Stimulated activated memory B cell treated with anti-CD40 and anti-IgM and Interleukin-4, amounts not matched to agents 10 μg/mL and 1 μg/mL and 100 μg/mL, for 72 hours (primary cell): ENCODE measurements around the gene HCFC1R1.
"Not testable (repeated sequence)": the region's sequence is repeated elsewhere in the genome, so short reads cannot be mapped to it uniquely, and the experiment has no call there.

Experiments used
- ATAC-seq: fragments of 150-1000 bp; cut with Tn5 transposase; 2 replicates; pipeline ENCODE4 v1.10.0; 2021
- H3K27ac Mint-ChIP-seq: one replicate; pipeline ENCODE4 v1.8.0; 2022; ENCODE audit warnings: mild to moderate bottlenecking, mixed read lengths
- H3K27me3 Mint-ChIP-seq: one replicate; pipeline ENCODE4 v1.8.0; 2022; ENCODE audit warnings: mixed read lengths
- H3K36me3 Mint-ChIP-seq: one replicate; pipeline ENCODE4 v1.8.0; 2022; ENCODE audit warnings: mixed read lengths
- H3K4me1 Mint-ChIP-seq: one replicate; pipeline ENCODE4 v1.8.0; 2022; ENCODE audit warnings: mixed read lengths
- H3K4me3 Mint-ChIP-seq: one replicate; pipeline ENCODE4 v1.8.0; 2022; ENCODE audit warnings: mild to moderate bottlenecking, moderate library complexity, mixed read lengths
- H3K9me3 Mint-ChIP-seq: one replicate; pipeline ENCODE4 v1.8.0; 2022; ENCODE audit warnings: mixed read lengths

Gene HCFC1R1

GRCh38 chr16:3023669-3024478 lies at the start of gene HCFC1R1, which contains the start of gene THOC6:
Gene HCFC1R1, minus strand, starts transcription at chr16:3023942. Its CDS starts 1 bp downstream, at chr16:3023941.
Gene THOC6, plus strand, starts transcription at chr16:3024035. Its CDS starts 292 bp downstream, at chr16:3024327.
- Mint-ChIP-seq H3K4me1 (peaks cover 73% of the 10 kb centered on the region), H3K36me3 (peaks cover 17% of the 10 kb centered on the region), H3K4me3 (peak within 1 kb of the TSS; percentile 81), H3K27me3 (peaks cover 10% of the 10 kb centered on the region), H3K27ac (peak within 1 kb of the TSS; percentile 83), H3K9me3 (no peaks in the 10 kb centered on the region)
- peak; percentile 90 for ATAC-seq

DNA sequence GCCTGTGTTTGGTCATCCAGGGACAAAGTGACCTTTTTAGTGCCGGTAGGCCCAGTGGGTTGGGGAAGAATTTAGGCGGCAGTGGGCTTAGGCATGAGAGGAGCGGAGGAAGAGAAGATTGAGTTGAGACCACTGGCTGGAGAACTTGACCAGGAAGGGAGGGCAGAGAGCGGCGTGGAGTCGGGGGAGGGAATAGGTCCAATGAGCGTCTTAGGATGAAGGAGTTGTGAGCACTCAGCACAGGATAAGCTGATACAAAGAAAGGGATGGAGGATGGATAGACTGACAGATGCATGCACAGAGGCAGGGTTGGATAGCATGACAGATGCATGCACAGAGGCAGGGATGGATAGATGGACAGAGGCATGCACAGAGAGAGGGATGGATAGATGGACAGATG lies 49.7 kb upstream of the HCFC1R1 start:
- H3K4me1 Mint-ChIP-seq: peaks cover 46% of the 10 kb centered on the region
- H3K27ac Mint-ChIP-seq: peak overlapping the region; percentile 88
- H3K27me3 Mint-ChIP-seq: no peaks in the 10 kb centered on the region
- no peaks in the 10 kb centered on the region for H3K36me3 Mint-ChIP-seq
- peak overlapping the region; percentile 11 for H3K4me3 Mint-ChIP-seq
- ATAC-seq: no peak
- H3K9me3 Mint-ChIP-seq: no peaks in the 10 kb centered on the region

GRCh38 chr16:3072576-3073263 lies 49.0 kb upstream of the HCFC1R1 start:
- H3K27me3 Mint-ChIP-seq, H3K4me3 Mint-ChIP-seq, H3K9me3 Mint-ChIP-seq, H3K36me3 Mint-ChIP-seq: not testable (repeated sequence)
- ATAC-seq: peak; percentile 21
- Mint-ChIP-seq H3K4me1 (peaks cover 46% of the 10 kb centered on the region), H3K27ac (peak overlapping the region; percentile 88)

- not testable (repeated sequence) for H3K36me3 Mint-ChIP-seq, ATAC-seq, H3K27me3 Mint-ChIP-seq, H3K4me3 Mint-ChIP-seq, H3K9me3 Mint-ChIP-seq
- Mint-ChIP-seq H3K27ac (peak overlapping the region; percentile 55), H3K4me1 (peaks cover 50% of the 10 kb centered on the region)
Measured at GRCh38 chr16:3072148-3072547, 48.4 kb upstream of the HCFC1R1 start.

DNA sequence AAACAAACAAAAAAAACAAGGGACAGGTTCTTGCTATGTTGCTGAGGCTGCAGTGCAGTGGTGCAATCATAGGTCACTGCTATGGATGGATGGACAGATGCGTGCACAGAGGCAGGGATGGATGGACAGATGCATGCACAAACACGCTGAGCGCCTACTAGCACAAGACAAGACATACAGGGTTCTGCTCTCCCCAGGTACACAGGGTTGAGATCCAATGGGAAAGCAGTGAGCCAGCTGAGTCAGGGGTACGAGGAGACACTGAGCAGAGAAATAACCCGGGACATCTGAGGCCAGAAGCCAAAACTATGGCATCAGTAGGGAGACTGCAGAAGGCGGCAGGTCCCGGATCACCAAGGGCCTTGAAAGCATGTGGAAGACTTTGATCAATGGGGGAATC lies 47.9 kb upstream of the HCFC1R1 start:
- H3K4me3 Mint-ChIP-seq: no peak overlapping the region
- H3K9me3 Mint-ChIP-seq: no peaks in the 10 kb centered on the region
- ATAC-seq: no peak
- H3K4me1 Mint-ChIP-seq: peaks cover 48% of the 10 kb centered on the region
- no peaks in the 10 kb centered on the region for H3K36me3 Mint-ChIP-seq
- no peaks in the 10 kb centered on the region for H3K27me3 Mint-ChIP-seq
- peak overlapping the region; percentile 55 for H3K27ac Mint-ChIP-seq

- Mint-ChIP-seq H3K36me3 (no peaks in the 10 kb centered on the region), H3K9me3 (no peaks in the 10 kb centered on the region), H3K27ac (no peak overlapping the region), H3K27me3 (peaks cover 2% of the 10 kb centered on the region), H3K4me1 (peaks cover 45% of the 10 kb centered on the region), H3K4me3 (no peak overlapping the region)
- ATAC-seq: no peak
Measured at GRCh38 chr16:3070608-3071111, 46.9 kb upstream of the HCFC1R1 start.

GRCh38 chr16:3069146-3069545 lies 45.4 kb upstream of the HCFC1R1 start:
- not testable (repeated sequence) for H3K36me3 Mint-ChIP-seq, H3K9me3 Mint-ChIP-seq, ATAC-seq, H3K27ac Mint-ChIP-seq, H3K4me3 Mint-ChIP-seq, H3K27me3 Mint-ChIP-seq
- H3K4me1 Mint-ChIP-seq: peaks cover 37% of the 10 kb centered on the region

GRCh38 chr16:3068487-3068886 lies 44.7 kb upstream of the HCFC1R1 start:
- Mint-ChIP-seq H3K27ac (peak overlapping the region; percentile 53), H3K36me3 (no peaks in the 10 kb centered on the region), H3K9me3 (no peaks in the 10 kb centered on the region), H3K4me1 (peaks cover 31% of the 10 kb centered on the region), H3K27me3 (peaks cover 8% of the 10 kb centered on the region), H3K4me3 (no peak overlapping the region)
- no peak for ATAC-seq

DNA sequence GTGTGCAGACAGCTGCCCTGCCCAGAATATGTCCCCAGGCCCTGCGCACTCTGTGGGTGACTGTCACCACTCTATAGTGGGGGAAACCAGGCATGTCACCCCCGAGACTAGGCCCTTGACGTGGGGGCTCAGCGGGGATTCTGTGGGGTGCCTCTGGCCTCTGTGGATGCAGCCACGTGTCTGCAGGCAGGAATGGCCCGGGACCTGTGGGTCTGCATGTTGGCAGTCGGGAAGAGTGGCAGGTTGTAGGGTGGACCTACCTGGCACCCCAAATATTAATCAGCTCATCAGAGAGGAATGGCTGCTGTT lies 42.7 kb upstream of the HCFC1R1 start:
- ATAC-seq: no peak
- no peak overlapping the region for H3K4me3 Mint-ChIP-seq
- no peak overlapping the region for H3K27ac Mint-ChIP-seq
- no peaks in the 10 kb centered on the region for H3K9me3 Mint-ChIP-seq
- peaks cover 18% of the 10 kb centered on the region for H3K4me1 Mint-ChIP-seq
- H3K36me3 Mint-ChIP-seq: no peaks in the 10 kb centered on the region
- H3K27me3 Mint-ChIP-seq: peaks cover 8% of the 10 kb centered on the region

DNA sequence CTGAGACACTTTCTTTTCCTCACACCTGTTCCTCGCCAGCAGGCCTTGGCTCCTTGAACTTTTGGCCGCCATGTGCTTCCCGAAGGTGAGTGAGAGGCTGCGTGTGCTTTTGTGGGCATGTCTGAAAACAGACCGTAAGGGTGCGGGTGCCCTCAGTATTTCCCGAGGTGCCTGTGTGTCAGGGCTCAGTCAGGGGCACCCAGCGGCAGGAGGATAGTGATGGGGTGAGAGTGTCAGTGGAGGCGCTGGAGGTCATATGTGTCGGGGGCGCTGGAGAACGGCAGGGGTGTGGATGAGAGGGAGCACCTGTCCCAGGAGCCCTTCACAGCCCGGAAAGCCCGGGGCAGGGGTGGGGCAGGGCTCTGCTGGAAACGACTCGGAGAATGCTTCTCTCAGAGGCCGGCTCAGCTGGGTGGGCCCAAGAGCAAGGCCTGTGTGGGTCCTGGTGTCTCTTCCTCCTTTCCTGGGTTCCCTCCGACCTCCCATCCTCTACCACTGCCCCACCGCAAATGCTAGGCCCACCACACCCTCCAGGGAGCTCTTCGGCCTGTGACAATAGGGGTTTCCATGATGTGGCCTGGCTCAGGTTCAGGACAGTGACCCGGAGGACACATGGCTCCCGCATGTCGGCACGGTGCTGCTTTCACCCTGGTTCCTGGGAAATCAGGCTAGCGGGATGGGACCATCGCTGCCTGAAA lies 42.1 kb upstream of the HCFC1R1 start:
- Mint-ChIP-seq H3K4me3 (peak overlapping the region; percentile 30), H3K4me1 (peaks cover 17% of the 10 kb centered on the region), H3K9me3 (no peaks in the 10 kb centered on the region), H3K36me3 (no peaks in the 10 kb centered on the region), H3K27me3 (peaks cover 8% of the 10 kb centered on the region), H3K27ac (peak overlapping the region; percentile 75)
- peak; percentile 4 for ATAC-seq

GRCh38 chr16:3065069-3065741 lies 41.5 kb upstream of the HCFC1R1 start, which contains the start of gene IL32:
Gene IL32, plus strand, starts transcription at chr16:3065640. Its CDS starts 172 bp downstream, at chr16:3065812.
- peak within 1 kb of the TSS; percentile 30 for H3K4me3 Mint-ChIP-seq
- H3K36me3 Mint-ChIP-seq: no peaks in the 10 kb centered on the region
- H3K27me3 Mint-ChIP-seq: peaks cover 8% of the 10 kb centered on the region
- peaks cover 17% of the 10 kb centered on the region for H3K4me1 Mint-ChIP-seq
- peak within 1 kb of the TSS; percentile 75 for H3K27ac Mint-ChIP-seq
- no peak for ATAC-seq
- H3K9me3 Mint-ChIP-seq: no peaks in the 10 kb centered on the region

GRCh38 chr16:3063625-3064386 lies 40.1 kb upstream of the HCFC1R1 start:
- no peak overlapping the region for H3K27ac Mint-ChIP-seq
- no peaks in the 10 kb centered on the region for H3K9me3 Mint-ChIP-seq
- H3K4me3 Mint-ChIP-seq: no peak overlapping the region
- ATAC-seq: no peak
- no peaks in the 10 kb centered on the region for H3K36me3 Mint-ChIP-seq
- peaks cover 8% of the 10 kb centered on the region for H3K27me3 Mint-ChIP-seq
- H3K4me1 Mint-ChIP-seq: peaks cover 24% of the 10 kb centered on the region

DNA sequence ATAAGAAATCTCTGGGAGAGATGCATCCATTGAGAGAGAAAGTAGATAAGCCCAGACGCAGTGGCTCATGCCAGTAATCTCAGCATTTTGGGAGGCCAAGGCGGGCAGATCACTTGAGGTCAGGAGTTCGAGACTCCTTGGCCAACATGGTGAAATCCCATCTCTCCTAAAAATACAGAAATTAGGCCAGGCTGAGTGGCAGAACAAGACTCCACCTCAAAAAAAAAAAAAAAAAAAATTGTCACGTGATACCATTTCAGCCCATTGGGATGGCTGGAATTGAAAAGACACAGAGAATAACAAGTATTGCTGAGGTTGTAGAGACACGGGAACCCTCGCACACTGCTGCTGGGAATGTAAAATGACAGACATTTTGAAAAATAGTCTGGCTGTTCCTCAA lies 38.8 kb upstream of the HCFC1R1 start:
- no peak overlapping the region for H3K4me3 Mint-ChIP-seq
- H3K4me1 Mint-ChIP-seq: peaks cover 23% of the 10 kb centered on the region
- H3K27ac Mint-ChIP-seq: no peak overlapping the region
- H3K36me3 Mint-ChIP-seq: no peaks in the 10 kb centered on the region
- no peaks in the 10 kb centered on the region for H3K9me3 Mint-ChIP-seq
- H3K27me3 Mint-ChIP-seq: peaks cover 8% of the 10 kb centered on the region
- no peak for ATAC-seq

DNA sequence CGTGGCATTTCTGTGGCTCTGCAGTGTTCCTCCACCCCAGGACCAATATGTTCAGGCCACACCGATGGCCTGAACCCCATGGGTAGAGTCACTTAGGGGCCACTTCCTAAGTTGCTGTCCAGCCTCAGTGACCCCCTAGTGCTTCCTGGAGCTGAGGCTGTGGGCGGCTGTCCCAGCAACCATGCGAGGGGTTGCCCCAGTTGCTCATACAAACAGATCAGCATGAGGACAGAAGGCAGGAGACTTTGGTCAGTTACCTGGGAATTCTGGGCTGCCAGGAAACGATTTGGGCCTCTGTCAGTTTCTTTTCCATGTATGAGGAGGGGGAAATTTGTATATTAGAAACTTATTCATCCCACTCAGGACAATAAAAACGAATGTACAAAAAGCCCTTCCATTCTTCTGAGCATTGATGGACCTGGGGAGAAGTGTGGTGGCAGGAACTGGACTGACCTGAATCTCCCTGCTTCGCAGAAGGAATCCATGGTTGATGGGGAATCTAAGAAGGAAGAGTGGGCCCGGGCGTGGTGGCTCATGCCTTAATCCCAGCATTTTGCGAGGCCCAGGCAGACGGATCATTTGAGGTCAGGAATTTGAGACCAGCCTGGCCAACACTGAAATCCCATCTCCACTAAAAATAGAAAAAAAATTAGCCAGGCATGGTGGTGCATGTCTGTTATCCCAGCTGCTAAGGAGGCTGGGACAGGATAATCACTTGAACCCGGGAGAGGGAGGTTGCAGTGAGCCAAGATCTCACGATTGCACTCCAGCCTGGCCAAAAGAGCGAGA lies 36.8 kb upstream of the HCFC1R1 start:
- H3K36me3 Mint-ChIP-seq: no peaks in the 10 kb centered on the region
- no peak for ATAC-seq
- H3K27ac Mint-ChIP-seq: peak overlapping the region; percentile 85
- no peak overlapping the region for H3K4me3 Mint-ChIP-seq
- H3K27me3 Mint-ChIP-seq: peaks cover 5% of the 10 kb centered on the region
- peaks cover 18% of the 10 kb centered on the region for H3K4me1 Mint-ChIP-seq
- no peaks in the 10 kb centered on the region for H3K9me3 Mint-ChIP-seq
